ENCODE measurements around the gene H6PD.

Gene H6PD

DNA sequence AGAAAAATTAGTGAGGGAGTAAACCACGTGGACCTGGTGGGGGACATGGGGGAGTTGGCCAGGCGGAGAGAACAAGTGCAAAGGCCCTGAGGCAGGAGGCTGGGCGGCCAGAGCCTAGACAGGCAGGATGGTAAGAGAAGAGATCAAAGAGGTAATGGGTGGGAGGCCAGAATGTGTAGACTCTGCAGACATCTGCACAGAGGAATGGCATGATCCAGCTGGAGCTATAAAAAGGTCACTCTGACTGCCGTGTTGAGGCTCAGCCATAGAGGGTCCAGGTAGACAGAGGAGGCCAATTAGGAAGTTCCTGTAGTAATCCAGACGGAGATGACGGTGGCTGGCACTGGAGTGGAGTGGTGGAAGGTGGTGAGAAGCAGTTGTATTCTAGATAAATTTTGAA is 3.6 kb downstream of the H6PD start:
- no peak for DNase-seq (ENCODE audit: low read depth, low spot score)
- no peak overlapping the region for H3K4me3 ChIP-seq (ENCODE audit: low read length)

DNA sequence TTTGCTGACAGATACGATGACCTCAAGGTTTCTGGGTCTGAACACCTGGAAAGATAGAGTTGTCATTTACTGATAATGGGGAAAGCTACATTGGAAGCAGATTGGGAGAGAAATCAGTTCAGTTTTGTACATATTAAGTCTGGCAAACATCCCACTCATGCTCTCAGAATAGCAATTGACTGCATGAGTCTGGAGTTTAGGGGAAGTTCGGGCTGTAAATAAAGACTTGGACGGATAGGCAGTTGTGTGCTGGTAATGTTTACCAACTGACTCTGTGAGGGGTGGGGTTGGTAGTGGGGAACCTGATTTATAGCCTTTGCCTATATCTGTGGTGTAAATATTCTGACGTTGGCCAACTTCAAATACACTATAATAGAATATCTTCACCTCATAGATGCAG is 4.0 kb downstream of the H6PD start:
- no peak for DNase-seq (ENCODE audit: low read depth, low spot score)
- no peak overlapping the region for H3K4me3 ChIP-seq (ENCODE audit: low read length)

DNA sequence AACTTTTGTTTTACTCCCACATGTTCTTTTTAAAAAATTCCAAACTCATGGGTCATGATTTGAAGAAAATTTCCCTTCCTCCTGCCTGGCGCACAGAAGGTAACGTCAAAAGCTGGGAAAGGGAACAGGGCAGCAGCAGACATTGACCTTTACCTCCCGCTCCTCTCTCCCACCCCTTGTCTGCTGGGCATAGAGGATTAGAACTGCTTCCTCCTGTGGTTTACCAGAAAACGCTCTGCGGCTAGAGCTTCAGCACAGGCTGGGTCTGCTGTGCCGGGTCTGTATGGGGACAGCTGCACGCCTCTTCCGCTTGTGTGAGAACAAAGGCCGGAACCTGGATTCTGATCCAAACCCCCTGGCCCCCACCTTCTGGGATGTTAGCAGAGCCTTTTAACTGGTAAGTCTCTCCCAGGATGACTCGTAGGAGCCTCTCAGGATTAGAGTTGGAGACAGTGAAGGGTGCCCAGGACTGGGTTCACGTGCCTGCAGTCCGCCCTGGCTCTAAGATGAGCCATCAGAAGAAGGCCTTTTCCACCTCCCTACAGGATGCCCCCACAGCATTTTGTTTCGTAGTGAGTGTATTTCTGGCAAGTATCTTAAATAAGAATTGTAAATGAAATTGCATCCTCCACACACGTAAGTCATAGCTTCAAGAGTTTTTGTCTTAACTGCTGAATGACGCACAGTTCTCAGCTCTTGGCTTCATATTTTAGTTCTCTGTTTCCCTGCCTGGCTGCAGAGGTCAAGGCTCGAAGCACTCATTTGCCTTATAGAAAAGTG is 5.2 kb downstream of the H6PD start:
- peak; percentile 94 for DNase-seq (ENCODE audit: low read depth, low spot score)
- H3K4me3 ChIP-seq (ENCODE audit: low read length): peak overlapping the region; percentile 34

DNA sequence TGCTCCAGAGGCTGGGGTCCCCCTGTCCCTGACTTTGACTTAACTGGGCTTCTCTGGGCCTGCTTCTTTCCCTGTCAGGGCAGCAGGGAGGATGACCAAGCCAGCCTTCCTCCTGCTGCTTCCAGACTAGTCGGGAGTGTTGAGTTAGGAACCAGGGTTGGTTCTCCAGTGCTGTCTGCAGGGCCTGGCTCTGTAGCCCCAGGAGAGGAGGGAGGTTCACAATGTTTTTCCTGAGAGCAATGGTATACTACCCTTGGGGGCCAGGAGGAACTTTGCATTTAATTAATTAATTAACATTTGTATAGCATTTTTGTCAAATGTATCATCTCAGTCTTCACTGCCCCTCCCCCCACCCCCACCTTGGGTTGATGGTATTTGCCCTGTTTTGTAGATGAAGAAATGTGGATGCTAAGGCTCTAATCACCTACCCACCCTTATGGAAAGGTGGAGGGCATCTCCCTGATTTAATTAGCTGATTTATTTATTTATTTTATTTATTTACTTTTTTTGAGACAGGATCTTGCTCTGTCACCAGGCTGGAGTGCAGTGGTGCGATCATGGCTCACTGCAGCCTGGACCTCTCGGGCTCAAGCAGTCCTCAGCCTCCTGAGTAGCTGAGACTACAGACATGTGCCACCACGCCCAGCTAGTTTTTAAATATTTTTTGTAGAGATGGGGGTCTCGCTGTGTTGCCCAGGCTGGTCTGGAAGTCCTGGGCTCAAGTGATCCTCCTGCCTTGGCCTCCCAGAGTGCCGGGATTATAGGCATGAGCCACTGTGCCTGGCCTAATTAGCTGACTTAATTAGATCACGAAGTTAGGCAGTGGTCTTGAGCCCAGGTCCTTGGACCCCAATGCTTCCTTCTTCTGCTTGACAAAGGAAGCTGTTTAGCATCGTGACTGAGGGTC is 6.6 kb downstream of the H6PD start:
- DNase-seq (ENCODE audit: low read depth, low spot score): no peak
- H3K4me3 ChIP-seq (ENCODE audit: low read length): no peak overlapping the region

DNA sequence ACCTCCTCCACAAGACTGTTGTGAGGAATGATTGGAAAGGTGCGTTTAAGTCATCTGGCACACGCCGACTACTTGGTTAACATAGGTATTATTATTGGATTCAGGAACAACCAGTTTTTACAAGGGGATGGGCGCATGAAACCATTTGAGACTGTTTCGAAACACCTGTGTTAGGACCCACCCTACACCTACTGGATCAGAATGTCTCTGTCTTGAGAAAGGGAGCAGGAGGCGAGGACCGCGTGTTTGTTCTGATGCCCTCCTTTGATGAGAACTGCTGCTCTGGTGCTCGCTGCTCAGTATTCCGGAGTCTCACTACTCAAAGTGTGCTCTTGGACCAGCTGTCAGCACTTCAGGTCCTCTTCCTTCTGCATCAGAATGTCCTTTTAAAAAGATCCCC is 7.3 kb downstream of the H6PD start:
- no peak for DNase-seq (ENCODE audit: low read depth, low spot score)
- H3K4me3 ChIP-seq (ENCODE audit: low read length): no peak overlapping the region

DNA sequence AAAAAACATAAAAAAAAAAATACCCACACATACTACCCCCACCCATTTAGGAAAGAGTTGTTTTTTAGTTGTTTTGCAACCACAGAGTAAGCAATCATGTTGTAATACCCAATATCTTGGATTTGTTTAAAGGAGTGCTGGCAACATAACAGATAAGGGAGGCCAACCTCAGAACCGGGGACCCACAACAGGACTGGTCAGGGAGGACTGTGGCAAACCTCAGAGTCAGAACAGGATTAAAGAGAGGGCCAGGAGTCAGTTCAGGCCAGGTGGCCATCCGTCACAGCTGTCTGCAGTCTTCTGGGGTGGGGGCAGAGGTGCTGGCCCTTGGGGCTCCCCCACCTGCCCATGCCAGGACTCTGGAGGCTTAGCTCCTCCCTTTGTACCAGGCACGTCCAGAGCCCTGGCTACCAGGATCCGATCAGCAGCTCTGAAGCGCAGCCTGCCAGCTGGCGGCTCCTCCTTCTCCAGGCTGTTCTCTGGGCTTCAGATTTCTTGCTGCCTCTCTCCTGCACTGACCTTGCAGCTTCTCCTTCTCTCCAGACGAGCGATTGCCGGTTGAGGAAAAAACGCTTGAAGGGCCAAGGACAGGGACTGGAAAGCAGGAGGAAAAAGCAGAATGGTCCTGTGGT is 7.9 kb downstream of the H6PD start:
- no peak overlapping the region for H3K4me3 ChIP-seq (ENCODE audit: low read length)
- DNase-seq (ENCODE audit: low read depth, low spot score): no peak

DNA sequence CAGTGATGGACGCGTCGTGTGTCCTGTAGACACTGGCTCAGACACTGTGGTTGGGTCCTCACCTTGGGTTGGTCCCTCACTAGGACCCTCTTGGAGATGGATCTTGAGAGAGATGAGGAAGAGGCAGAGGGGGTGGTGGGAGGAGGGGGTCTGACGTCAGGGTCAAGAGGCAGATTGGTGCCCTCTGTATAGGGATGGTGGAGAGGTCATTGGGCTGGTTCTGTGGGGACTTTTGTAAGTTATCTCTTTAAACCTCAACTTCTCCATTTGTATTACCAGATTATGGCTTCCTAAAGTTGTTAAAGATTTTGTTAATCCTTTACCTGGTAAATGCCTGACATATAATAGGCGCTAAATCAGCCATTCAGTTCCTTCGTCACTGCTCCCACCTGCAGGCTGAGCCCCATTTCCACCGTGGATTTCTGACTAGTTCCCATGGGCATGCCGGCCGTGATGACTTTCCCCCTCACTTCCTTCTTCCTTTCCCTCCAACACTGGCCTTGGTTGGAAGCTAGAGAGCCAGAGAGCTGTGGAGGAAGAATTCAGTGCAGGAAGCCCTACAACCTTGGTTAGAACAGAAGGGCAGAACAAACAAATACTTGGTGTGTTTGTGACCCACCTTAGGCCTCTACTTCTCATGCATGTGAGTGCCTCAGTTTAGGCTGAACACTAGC is 8.6 kb downstream of the H6PD start:
- no peak overlapping the region for H3K4me3 ChIP-seq (ENCODE audit: low read length)

DNA sequence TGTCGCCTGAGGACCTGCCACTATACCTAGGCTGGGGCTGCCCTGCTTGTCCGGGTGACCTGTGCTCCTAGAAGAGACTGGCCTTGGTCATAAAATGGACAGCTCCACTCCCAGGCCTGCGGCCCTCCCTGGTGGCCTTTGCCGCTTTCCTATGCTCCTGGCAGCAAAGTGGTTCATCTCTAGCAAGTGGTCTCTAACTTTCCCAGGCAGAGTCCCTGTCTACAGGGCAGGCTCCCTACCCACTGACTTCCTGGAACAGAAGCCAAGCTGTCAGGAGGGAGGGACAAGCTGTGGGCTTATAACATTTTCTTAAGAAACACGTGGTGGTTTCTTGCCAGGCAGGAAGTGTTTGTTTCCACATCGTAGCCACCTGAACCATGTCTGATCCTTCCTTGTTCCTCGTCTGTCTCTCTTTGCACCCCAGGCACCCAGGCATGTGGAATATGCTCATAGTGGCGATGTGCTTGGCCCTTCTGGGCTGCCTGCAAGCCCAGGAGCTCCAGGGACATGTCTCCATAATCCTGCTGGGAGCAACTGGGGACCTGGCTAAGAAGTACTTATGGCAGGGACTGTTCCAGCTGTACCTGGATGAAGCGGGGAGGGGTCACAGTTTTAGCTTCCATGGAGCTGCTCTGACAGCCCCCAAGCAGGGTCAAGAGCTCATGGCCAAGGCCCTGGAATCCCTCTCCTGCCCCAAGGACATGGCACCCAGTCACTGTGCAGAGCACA is 10.1 kb downstream of the H6PD start:
- peak; percentile 71 for DNase-seq (ENCODE audit: low read depth, low spot score)
- H3K4me3 ChIP-seq (ENCODE audit: low read length): no peak overlapping the region

More for the DNA sequence above, 8.6 kb downstream of the H6PD start:
- DNase-seq (ENCODE audit: low read depth, low spot score): no peak

DNA sequence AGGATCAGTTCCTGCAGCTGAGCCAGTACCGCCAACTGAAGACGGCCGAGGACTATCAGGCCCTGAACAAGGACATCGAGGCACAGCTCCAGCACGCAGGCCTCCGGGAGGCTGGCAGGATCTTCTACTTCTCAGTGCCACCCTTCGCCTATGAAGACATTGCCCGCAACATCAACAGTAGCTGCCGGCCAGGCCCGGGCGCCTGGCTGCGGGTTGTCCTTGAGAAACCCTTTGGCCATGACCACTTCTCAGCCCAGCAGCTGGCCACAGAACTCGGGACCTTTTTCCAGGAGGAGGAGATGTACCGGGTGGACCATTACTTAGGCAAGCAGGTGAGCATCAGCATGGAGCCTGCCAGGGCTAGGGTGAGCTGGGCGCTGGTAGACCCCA is 10.7 kb downstream of the H6PD start:
- no peak for DNase-seq (ENCODE audit: low read depth, low spot score)
- H3K4me3 ChIP-seq (ENCODE audit: low read length): no peak overlapping the region

DNA sequence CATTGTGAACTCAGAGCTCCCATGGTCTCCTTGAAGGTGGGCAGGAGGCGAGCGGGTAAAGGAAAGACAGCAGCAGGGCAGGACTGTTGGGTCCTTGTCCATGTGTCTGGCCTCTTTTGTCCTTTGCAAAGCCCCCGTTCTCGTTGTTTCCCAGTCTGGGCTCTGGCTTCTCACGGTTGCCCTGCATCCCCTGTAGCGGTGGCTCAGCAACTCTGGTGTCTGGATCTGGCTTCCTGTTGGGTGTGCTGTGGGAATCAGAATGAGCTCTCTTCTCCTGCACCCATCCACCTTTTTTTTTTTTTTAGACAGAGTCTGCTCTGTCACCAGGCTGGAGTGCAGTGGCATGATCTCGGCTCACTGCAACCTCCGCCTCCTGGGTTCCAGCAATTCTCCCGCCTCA is 11.1 kb downstream of the H6PD start:
- H3K4me3 ChIP-seq (ENCODE audit: low read length): no peak overlapping the region
- no peak for DNase-seq (ENCODE audit: low read depth, low spot score)

DNA sequence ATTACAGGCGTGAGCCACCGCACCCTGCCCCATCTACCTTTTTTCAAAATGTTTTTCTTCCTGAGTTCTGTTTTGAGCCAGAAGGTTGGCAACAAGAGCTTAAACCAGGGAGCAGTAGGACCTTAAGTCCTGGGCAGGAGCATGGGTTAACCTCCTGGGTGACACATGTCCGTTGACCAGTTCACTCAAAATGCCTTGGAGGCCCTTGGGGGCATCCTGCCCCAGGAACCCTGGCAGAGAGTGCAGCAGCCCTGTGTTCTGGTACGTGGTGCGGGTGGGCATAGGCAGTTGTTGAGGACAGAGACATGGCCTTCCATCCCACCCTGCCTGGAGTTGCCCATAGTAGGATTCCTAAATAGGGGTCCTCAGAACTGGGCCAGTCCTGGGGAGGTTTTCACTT is 11.6 kb downstream of the H6PD start:
- H3K4me3 ChIP-seq (ENCODE audit: low read length): no peak overlapping the region
- DNase-seq (ENCODE audit: low read depth, low spot score): no peak

DNA sequence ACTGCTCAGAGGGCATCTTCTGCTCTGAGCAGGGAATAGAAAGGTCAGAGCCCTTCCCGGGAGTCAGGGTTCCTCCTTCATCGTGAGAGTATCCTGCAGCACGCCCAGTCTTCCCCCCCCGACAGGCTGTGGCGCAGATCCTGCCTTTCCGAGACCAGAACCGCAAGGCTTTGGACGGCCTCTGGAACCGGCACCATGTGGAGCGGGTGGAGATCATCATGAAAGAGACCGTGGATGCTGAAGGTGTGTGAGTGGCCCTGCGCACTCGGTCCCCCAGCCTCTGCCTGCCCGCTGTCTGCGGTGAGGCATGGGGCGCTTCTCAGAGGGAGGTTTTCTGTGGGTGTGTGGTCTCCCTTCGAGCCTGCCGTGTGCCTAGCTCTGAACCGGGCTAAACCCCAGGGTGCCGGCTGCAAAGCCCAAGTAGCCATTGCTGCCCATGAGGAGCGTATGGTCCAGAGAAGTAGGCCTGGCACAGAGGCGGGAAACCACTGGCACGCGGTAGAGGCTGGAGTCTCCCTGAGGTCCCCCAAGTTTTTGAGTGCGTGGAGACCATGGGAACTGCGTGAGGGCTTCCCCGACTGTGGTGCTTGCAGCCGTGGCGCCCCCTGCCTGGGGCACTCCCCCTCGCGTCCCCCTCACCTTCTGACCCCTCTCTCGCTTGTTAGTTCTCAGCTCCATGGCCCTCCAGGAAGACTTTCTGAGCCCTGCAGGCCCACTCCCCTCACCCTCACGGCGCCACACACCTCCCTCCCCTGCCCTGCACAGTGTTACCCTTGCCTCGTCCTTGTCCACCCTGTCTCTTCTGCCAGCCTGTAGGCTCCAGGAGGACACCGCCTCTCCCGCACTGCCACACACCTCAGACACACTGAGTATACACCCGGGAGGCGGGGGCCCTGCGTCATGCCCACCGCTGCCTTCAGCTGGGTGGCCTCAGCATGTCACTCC is 12.5 kb downstream of the H6PD start:
- no peak overlapping the region for H3K4me3 ChIP-seq (ENCODE audit: low read length)
- DNase-seq (ENCODE audit: low read depth, low spot score): no peak

DNA sequence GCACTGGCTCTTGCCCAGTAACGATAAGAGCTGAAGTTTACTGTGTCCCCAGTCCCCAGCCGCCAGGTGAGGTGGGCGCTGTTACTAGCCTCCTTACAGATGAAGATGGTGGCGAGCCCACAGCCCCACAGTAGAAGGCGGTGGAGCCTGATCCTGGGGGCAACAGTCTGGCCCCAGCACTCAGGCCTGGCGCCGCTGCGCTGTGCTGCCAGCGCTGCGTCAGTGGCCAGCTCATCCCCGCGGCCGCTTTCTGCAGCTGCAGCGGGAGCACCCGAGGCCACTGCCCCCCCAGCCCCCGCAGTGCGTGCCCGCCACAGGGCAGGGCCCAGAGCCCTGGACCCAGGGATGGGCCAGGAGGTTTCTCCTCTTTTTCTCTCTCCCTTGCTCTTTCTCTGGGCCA is 13.3 kb downstream of the H6PD start:
- no peak for DNase-seq (ENCODE audit: low read depth, low spot score)
- H3K4me3 ChIP-seq (ENCODE audit: low read length): no peak overlapping the region

DNA sequence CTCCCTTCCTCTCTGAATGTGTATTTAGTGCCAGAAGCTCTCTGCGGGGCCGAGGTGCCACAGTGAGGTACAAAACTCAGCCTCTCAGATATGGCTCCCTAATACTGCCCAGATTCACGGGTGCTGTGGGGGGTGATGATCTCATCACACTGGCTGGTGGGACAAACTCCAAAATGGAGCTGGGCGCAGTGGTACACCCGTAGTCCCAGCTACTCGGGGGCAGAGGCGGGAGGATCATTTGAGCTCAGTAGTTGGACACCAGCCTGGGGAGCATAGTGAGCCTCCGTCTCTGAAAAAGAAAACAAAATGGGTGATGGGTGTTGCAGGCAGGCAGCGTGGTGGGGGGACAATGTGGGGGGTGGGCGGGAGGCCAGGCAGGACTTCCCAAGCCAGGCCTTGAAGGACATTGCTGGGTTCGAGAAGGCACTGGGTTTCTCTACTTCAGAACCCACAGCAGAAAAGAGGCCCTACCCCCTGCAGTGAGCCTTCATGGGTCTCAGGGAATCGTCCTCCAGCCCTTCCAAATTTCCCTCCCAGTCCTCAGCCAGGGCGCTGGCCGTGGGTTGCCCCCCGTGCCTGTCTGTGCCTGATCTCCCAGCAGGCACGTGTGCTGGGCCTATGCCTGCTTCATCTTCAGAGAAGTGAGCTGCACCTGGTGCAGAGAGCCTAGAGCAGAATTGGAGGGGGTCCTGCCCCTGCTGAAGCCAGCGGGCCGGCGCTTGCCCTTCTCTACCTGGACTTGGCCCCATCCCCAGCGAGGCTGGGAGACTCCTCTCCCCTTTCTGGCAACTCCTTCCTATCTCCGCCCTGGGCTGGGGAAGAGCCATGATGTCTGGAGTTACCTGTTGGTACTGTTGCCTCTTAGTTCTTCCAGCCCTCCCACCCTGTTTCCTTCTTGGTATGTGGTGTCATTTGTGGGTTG is 14.0 kb downstream of the H6PD start:
- H3K4me3 ChIP-seq (ENCODE audit: low read length): no peak overlapping the region
- DNase-seq (ENCODE audit: low read depth, low spot score): no peak

DNA sequence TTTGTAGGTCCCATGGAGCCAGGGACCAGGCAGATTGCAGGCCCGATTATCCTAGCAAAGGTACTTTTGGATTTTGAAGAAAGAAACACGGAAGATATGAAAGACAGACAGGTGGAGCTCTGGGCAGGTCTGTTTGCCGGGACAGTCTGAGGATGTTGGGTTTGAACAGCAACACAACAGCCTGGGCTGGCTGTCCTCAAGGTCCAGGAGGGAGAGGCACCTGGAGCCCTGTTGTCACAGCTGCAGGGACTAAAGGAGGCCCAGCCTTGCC is 14.6 kb downstream of the H6PD start:
- DNase-seq (ENCODE audit: low read depth, low spot score): no peak
- H3K4me3 ChIP-seq (ENCODE audit: low read length): no peak overlapping the region

DNA sequence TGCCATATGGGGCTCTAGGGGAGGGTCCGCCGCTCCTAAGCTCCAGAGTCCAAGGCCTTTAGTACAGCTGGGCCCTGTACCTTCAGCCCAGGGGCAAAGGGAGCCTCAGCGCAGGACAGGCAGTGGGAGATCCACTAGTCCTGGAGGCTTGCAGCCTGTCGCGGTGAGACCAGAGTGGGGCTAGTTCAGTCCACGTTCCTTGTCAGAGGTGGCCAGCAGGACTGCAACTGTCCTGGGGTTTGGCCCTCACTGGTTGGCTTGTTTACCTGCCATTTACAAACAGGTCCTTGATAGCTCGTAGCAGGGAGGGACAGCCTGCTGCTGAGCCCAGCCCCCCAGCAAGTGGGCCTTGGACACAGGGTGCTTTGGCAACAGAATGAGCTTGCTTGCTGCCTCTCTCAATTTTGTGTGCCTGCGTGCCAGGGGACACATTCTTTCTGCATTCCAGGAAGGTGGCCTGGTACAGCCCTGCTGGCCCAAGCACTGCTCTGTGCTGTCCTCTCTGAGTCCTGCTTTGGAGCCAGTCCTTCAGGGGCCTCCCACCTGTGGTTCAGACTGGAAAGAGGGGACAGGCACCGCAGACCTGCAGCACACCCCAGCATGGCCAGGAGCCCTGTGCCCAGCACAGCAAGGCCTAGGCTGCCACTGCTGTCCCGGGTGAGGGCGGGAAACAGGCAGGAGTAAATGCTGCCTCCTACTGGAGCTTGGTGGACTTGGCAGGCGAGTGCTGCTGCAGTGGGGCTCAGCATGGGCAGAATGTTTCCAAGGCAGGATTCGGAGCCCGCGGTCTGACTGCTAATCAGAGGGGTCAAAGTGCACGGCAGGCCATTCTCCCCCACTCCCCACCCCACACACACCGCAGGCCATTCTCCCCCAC is 15.2 kb downstream of the H6PD start:
- no peak overlapping the region for H3K4me3 ChIP-seq (ENCODE audit: low read length)
- no peak for DNase-seq (ENCODE audit: low read depth, low spot score)

All from Jurkat, Clone E6-1 (cell line).